GM12892 (cell line): Measurements from ENCODE around the gene GPR153.
A peak's percentile ranks its signal among the peaks of the same experiment; 100 is the strongest.

ENCODE experiments used
- DNase-seq: peaks from one replicate; pipeline ENCODE4 v3.0.0; 2011; ENCODE audit not compliant: insufficient read length
- FAIRE-seq: peaks from 2 replicates; lab custom pipeline; 2011; peaks lifted over from hg19 to GRCh38; lab: Jason Lieb, UNC
- POLR2A ChIP-seq: IDR thresholded peaks from 2 replicates; pipeline ENCODE4 v1.6.1; 2011; ENCODE audit warnings: low read depth, low read length, control low read depth
- POLR2AphosphoS5 ChIP-seq: IDR thresholded peaks from 2 replicates; pipeline ENCODE4 v1.6.1; 2011; ENCODE audit warnings: low read depth, low read length, control low read depth
- TAF1 ChIP-seq: IDR thresholded peaks from 2 replicates; pipeline ENCODE4 v1.6.1; 2011; ENCODE audit warnings: low read depth, mild to moderate bottlenecking, control low read depth, low read length, borderline replicate concordance

The GPR153 gene

GRCh38 chr1:6212193-6212959 lies 48.5 kb downstream of the GPR153 start:
- FAIRE-seq (peak; percentile 44), DNase-seq (no peak)
- TF ChIP-seq POLR2A = no peak
- TF ChIP-seq POLR2AphosphoS5 = no peak
- no peak for TF ChIP-seq TAF1

DNA sequence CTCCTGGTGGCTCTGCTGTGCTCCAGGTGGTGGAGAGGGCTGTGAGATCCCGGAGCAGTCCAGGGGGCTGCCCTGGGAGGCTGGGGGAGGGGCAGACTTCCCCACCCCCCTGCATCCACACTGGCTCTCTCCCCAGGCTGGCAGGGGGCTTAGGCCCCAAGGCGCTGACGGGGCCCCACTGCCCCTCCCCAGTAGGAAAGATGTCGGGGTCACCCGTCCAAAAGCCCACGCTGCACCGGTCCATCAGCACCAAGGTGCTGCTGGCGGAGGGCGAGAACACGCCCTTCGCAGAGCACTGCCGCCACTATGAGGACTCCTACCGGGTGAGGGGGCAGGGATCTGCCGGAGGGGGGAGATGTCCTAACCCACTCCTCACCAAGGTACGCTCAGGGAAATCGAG lies 49.2 kb downstream of the GPR153 start:
- FAIRE-seq (no peak), DNase-seq (no peak)
- TF ChIP-seq POLR2A = no peak
- TF ChIP-seq POLR2AphosphoS5 = no peak
- TF ChIP-seq TAF1 = no peak

DNA sequence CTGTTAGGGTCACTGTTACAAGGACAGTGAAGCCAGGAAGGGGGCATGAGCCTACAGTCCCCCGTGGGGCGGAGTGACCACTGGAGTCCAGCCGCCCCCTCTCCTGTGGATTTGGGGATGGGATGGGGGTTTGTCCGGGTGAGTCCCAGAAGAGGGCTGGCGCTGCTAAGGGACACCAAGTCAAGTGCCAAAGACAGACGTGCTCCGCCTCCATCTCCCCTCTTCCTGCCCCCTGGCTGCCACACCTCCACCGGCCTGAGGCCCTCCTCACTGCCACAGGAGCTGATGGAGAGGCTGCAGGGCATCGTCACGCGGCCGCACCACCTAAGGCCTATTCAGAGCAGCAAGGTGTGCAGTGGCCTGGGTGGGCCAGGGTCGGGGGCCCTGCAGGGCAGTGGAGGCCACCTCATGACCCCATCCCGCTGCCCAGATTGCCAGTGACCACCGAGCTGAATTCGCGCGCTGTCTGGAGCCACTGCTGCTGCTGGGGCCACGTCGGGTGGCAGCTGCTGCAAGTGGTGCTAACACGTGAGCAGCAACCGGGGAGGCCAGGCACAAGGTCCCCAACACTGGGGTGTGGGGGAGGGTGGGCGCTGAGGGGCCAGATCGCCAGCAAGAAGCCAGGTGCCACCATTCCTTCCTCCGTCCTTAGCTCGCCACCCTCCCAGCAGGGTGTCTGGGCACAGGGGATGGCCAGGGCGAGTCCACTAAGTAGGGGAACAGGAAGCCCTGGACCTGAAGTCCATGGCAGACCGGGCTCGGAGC lies 50.1 kb downstream of the GPR153 start:
- DNase-seq = no peak
- no peak for FAIRE-seq
- TF ChIP-seq POLR2A (no peak), TAF1 (no peak), POLR2AphosphoS5 (no peak)

DNA sequence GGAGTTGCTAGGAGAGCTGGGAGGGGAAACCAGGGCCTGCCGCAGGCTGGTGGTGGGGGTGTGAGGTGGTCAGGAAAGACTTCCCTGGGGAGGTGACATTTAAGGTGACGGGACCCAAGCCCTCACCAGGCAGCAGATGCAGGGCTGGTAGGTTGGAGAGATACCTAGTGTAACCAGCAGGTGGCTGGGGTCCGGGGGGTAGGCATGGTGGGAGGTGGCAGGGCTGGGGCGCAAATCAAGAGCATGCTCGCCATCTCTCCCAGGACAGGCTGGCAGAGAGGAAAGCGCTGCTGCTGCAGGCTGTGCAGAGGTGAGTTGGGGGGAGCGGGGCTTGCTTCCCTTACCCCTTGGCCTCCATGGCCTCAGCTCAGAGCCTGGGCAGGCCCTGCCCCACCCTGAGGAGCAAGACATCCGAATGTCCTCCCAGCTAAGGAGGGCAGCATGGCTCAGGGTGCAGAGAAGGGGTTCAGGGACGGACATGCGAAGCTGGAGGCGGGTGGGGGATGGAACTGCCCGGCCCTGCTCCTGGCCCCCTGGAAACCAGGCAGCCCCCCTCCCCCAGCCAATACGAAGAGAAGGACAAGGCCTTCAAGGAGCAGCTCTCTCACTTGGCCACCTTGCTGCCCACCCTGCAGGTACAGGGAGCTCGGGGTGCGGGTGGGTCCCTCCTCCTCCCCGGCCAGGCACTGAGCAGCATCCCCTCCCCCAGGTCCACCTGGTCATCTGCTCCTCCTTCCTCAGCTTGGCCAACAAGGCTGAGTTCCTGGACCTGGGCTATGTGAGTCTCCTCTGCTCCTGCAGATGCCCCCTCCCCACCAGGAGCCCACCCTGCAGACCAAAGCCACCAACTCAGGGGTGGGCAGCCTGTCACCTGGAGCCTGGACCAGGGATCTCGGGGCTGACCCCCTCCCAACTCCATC lies 51.0 kb downstream of the GPR153 start:
- TF ChIP-seq TAF1 (no peak), POLR2AphosphoS5 (no peak), POLR2A (no peak)
- FAIRE-seq = no peak
- DNase-seq = no peak

GRCh38 chr1:6208723-6209660 lies 51.9 kb downstream of the GPR153 start:
- FAIRE-seq = peak; percentile 76
- peak; percentile 55 for DNase-seq
- no peak for TF ChIP-seq POLR2AphosphoS5
- TF ChIP-seq TAF1 = no peak

- TF ChIP-seq POLR2AphosphoS5 = no peak
- TF ChIP-seq TAF1 = no peak
- no peak for TF ChIP-seq POLR2A
- DNase-seq (no peak), FAIRE-seq (no peak)
These were observed 53.0 kb downstream of the GPR153 start for GRCh38 chr1:6207921-6208320.

DNA sequence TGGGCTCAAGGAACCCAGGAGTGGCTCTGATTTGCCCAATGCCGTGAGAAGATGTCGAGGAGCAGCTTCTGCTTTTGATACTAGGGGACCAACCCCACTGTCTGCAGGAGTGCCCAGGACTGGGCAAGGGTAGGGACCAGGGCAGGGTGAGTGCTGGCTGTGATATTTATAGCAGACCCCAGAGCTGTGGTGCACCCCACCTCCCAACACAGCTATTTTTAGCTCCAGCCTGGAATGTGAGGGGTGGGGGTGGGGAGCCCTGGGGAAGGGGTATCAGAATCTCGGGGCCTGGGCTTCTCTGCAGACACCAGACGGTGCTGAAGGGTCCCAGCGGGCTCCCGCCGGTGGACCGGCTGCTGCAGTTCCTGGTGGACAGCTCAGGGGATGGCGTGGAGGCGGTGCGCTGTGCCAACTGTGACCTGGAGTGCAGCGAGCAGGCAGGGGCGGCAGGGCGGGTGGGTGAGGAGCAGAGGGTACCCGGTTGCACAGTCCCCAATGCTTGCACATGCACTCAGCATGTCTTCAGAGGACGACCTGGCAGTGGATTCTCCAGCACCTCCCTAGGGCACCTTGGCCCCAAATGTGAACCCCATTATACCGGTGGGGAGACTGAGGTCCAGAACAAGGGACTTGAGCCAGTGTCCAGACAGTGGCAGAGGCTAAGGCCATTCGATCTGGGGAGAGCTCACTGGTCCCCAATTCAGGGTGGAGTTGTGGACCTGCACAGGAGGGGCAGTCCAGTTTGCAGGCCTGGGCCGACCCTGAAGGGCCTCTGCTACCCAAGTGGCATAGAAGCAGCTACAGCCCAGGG lies 53.6 kb downstream of the GPR153 start:
- DNase-seq = no peak
- TF ChIP-seq TAF1 (no peak), POLR2A (no peak), POLR2AphosphoS5 (no peak)
- no peak for FAIRE-seq

DNA sequence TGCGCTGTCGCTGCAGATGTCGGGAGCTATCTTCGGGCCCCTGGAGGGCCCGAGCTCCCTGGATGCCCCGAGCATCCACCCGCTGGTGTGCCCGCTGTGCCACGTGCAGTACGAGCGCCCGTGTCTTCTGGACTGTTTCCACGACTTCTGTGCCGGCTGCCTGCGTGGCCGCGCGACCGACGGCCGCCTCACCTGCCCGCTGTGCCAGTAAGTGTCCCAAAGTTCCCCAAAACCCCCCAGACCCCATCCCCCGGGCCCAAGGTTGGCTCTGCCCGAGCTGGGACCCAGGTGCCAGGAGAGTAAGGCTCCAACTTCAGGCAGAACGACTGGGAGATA lies 54.4 kb downstream of the GPR153 start:
- FAIRE-seq (no peak), DNase-seq (no peak)
- TF ChIP-seq POLR2A = no peak

GRCh38 chr1:6205849-6206519 lies 54.9 kb downstream of the GPR153 start, which contains the start of gene RNF207:
RNF207 (plus strand) TSS chr1:6206119; CDS start chr1:6206536, 417 bp downstream.
- TF ChIP-seq POLR2A (peak; percentile 74), POLR2AphosphoS5 (peak; percentile 50; the same call in 1 of the 2 replicates), TAF1 (0 out of 2 replicates have a peak, but pooled peaks have one; percentile 52)
- DNase-seq (peak; percentile 86), FAIRE-seq (peak; percentile 90)
